CD14-positive monocyte (primary cell): ENCODE measurements around the gene FKBP2. TPM values are rescaled to one million over a fixed set of nuclear protein-coding genes. Genes with fewer than 3 reads are reported as not detected.

Experiments
- DNase-seq, 3 donors: peaks; one replicate each; pipeline ENCODE4 v3.0.0-alpha.2; 2011 to 2022
- H2AFZ ChIP-seq: 2 replicates; pipeline ENCODE4 v1.6.0; 2012; ENCODE audit warnings: mild to moderate bottlenecking, low read depth, low read length, inconsistent platforms; ENCODE audit not compliant: insufficient read depth, poor library complexity, severe bottlenecking
- H3K27ac ChIP-seq, 2 donors: 1 replicate in 1 of 2; 2 replicates in 1 of 2; pipeline ENCODE4 v1.5.1; 2012 to 2013; ENCODE audit warnings: low read length in 2 of 2, control low read depth in 1 of 2, inconsistent platforms in 1 of 2, low read depth in 1 of 2, mild to moderate bottlenecking in 1 of 2
- H3K27me3 ChIP-seq, 2 donors: one replicate each; pipeline versions ENCODE4 v1.6.0 to v1.6.1; 2011 to 2013; ENCODE audit warnings: low read length in 2 of 2; ENCODE audit not compliant: control insufficient read depth in 2 of 2, insufficient read depth in 2 of 2
- H3K36me3 ChIP-seq, 2 donors: replicated peaks in 1 of 2; 1 replicate in 1 of 2; 2 replicates in 1 of 2; pipeline versions ENCODE4 v1.5.1 to v1.6.1; 2012 to 2013; ENCODE audit warnings: low read length in 2 of 2, control low read depth in 1 of 2, inconsistent platforms in 1 of 2, mild to moderate bottlenecking in 1 of 2; ENCODE audit not compliant: insufficient read depth in 2 of 2, control insufficient read depth in 1 of 2
- H3K4me1 ChIP-seq, 2 donors: 1 replicate in 1 of 2; 2 replicates in 1 of 2; pipeline versions ENCODE4 v1.5.1 to v1.6.1; 2012 to 2013; ENCODE audit warnings: low read length in 2 of 2, control low read depth in 1 of 2, inconsistent platforms in 1 of 2, mild to moderate bottlenecking in 1 of 2, moderate library complexity in 1 of 2; ENCODE audit not compliant: insufficient read depth in 2 of 2, control insufficient read depth in 1 of 2
- H3K4me2 ChIP-seq: replicated peaks from 2 replicates; pipeline ENCODE3; 2012; ENCODE audit warnings: low read length, moderate library complexity, mild to moderate bottlenecking; ENCODE audit not compliant: poor library complexity, severe bottlenecking; ENCODE audit errors: extremely low read depth
- H3K4me3 ChIP-seq, 3 experiments: fragments of 200-600 bp in 1 of 3; sonication (generic) in 1 of 3; replicated peaks in 1 of 3; 1 replicate in 2 of 3; 2 replicates in 1 of 3; pipeline ENCODE4 v1.5.1; 2011 to 2013; ENCODE audit warnings: low read length in 3 of 3, mild to moderate bottlenecking in 3 of 3, control low read depth in 2 of 3, low read depth in 2 of 3, inconsistent platforms in 1 of 3, moderate library complexity in 1 of 3
- H3K79me2 ChIP-seq: 2 replicates; pipeline ENCODE4 v1.6.0; 2012; ENCODE audit warnings: mild to moderate bottlenecking, control low read depth, inconsistent platforms, low read length, moderate library complexity; ENCODE audit not compliant: insufficient read depth
- H3K9ac ChIP-seq: 2 replicates; pipeline ENCODE4 v1.6.0; 2017; ENCODE audit warnings: low read length, mild to moderate bottlenecking; ENCODE audit not compliant: insufficient read depth, poor library complexity, severe bottlenecking
- H3K9me3 ChIP-seq, 2 donors: replicated peaks in 1 of 2; 1 replicate in 1 of 2; 2 replicates in 1 of 2; pipeline versions ENCODE4 v1.5.1 to v1.6.1; 2012 to 2013; ENCODE audit warnings: low read length in 2 of 2, control low read depth in 1 of 2; ENCODE audit not compliant: control insufficient read depth in 1 of 2, insufficient read depth in 1 of 2
- H4K20me1 ChIP-seq: 2 replicates; pipeline ENCODE4 v1.6.0; 2012; ENCODE audit warnings: mild to moderate bottlenecking, low read length, control low read depth, moderate library complexity; ENCODE audit not compliant: insufficient read depth
- H3K27ac Mint-ChIP-seq, 7 donors: one replicate each; pipeline ENCODE4 v1.8.0; 2020; ENCODE audit warnings: mild to moderate bottlenecking in 7 of 7, mixed read lengths in 7 of 7, moderate library complexity in 6 of 7, inconsistent platforms in 2 of 7
- H3K27me3 Mint-ChIP-seq, 3 donors: one replicate each; pipeline ENCODE4 v1.8.0; 2021 to 2022; ENCODE audit warnings: low read depth in 3 of 3, mild to moderate bottlenecking in 3 of 3, mixed read lengths in 3 of 3, moderate library complexity in 3 of 3, inconsistent platforms in 1 of 3
- H3K36me3 Mint-ChIP-seq, 2 donors: one replicate each; pipeline ENCODE4 v1.8.0; 2020; ENCODE audit warnings: mixed read lengths in 2 of 2, inconsistent platforms in 1 of 2, mild to moderate bottlenecking in 1 of 2
- H3K4me1 Mint-ChIP-seq: one replicate; pipeline ENCODE4 v1.8.0; 2020; ENCODE audit warnings: mild to moderate bottlenecking, mixed read lengths
- H3K4me3 Mint-ChIP-seq, 2 donors: one replicate each; pipeline ENCODE4 v1.8.0; 2020; ENCODE audit warnings: mild to moderate bottlenecking in 2 of 2, mixed read lengths in 2 of 2, moderate library complexity in 1 of 2
- H3K9me3 Mint-ChIP-seq, 7 donors: one replicate each; pipeline ENCODE4 v1.8.0; 2020 to 2022; ENCODE audit warnings: mixed read lengths in 7 of 7, mild to moderate bottlenecking in 6 of 7, moderate library complexity in 6 of 7, inconsistent platforms in 2 of 7
- CTCF ChIP-seq: fragments of 200-600 bp; IDR thresholded peaks from one replicate; pipeline ENCODE4 v1.8.0; 2022; ENCODE audit warnings: antibody characterized with exemption, mild to moderate bottlenecking
- WGBS: methylation state at CpG from one replicate; pipeline ENCODE4 v1.1.5; 2013; ENCODE audit warnings: missing lambda C conversion rate; ENCODE audit not compliant: insufficient coverage; 5-methylcytosine and 5-hydroxymethylcytosine counted together
- intact Hi-C, 2 donors: fragments of 100-400 bp; cut with micrococcal nuclease; formaldehyde crosslinking; loops; one replicate each; pipeline versions ENCODE4 v1.15.0 to v1.15.1; 2023
- polyA plus RNA-seq, 3 donors: library from polyadenylated mRNA; depleted of rRNA in 1 of 3; unstranded in 2 of 3; stranded (reverse) in 1 of 3; fragments of 300-500 nt in 2 of 3; fragments of >200 nt in 1 of 3; fragmentation: Illumina TruSeq in 2 of 3; gene quantifications; 1 replicate in 2 of 3; 2 replicates in 1 of 3; pipeline ENCODE4 v1.2.3, GENCODE V29; 2012 to 2021

FKBP2 gene
- polyA plus RNA-seq, 3 donors, result 38.9 to 80.7 (median 71.1) TPM

- Histone ChIP-seq H3K79me2 (no peaks in the 10 kb centered on the region), H3K27me3 (peaks cover 0 to 7% of the 10 kb centered on the region in 2 donors), H3K9me3 (no peaks in the 10 kb centered on the region), H3K27ac (no peak overlapping the region), H3K4me2 (peak overlapping the region; percentile 84), H3K9ac (peak overlapping the region; percentile 54), H3K4me3 (peak overlapping the region in 2 of 3 experiments; percentile 20 to 75), H2AFZ (peak overlapping the region; percentile 61), H3K36me3 (no peaks in the 10 kb centered on the region), H4K20me1 (no peaks in the 10 kb centered on the region), H3K4me1 (peaks cover 53 to 74% of the 10 kb centered on the region in 2 donors)
- peak in 1 of 3 donors; percentile 13 for DNase-seq
- TF ChIP-seq CTCF, result no peak
- H3K27ac Mint-ChIP-seq, result peak overlapping the region in 1 of 7 donors; percentile 25
- 1% methylated on average over 72 of the region's 80 CpGs for WGBS
- peaks cover 11 to 21% (median 20%) of the 10 kb centered on the region in 3 donors for H3K27me3 Mint-ChIP-seq
- H3K36me3 Mint-ChIP-seq, result peaks cover 16 to 24% of the 10 kb centered on the region in 2 donors
- peaks cover 0 to 8% (median 2%) of the 10 kb centered on the region in 7 donors for H3K9me3 Mint-ChIP-seq
- peak overlapping the region; percentile 77 to 85 for H3K4me3 Mint-ChIP-seq
- intact Hi-C loops, result no loop called here
- peaks cover 52% of the 10 kb centered on the region for H3K4me1 Mint-ChIP-seq
Measured at GRCh38 chr11:64234647-64235379, 6.1 kb upstream of the FKBP2 start.

- Mint-ChIP-seq H3K27ac (peak overlapping the region in 3 of 7 donors; percentile 5 to 26 (median 25)), H3K4me3 (peak overlapping the region; percentile 77 to 85), H3K4me1 (peaks cover 58% of the 10 kb centered on the region), H3K27me3 (peaks cover 11 to 21% (median 21%) of the 10 kb centered on the region in 3 donors), H3K9me3 (peaks cover 0 to 8% (median 2%) of the 10 kb centered on the region in 7 donors), H3K36me3 (peaks cover 16 to 24% of the 10 kb centered on the region in 2 donors)
- no peaks in the 10 kb centered on the region for H4K20me1 ChIP-seq
- intact Hi-C loops, result no loop called here
- H3K4me2 ChIP-seq, result peak overlapping the region; percentile 84
- H3K9me3 ChIP-seq, result no peaks in the 10 kb centered on the region
- no peaks in the 10 kb centered on the region for H3K36me3 ChIP-seq
- H3K27ac ChIP-seq, result no peak overlapping the region
- peak overlapping the region; percentile 54 for H3K9ac ChIP-seq
- H3K4me1 ChIP-seq, result peaks cover 58 to 73% of the 10 kb centered on the region in 2 donors
- no peak overlapping the region for H2AFZ ChIP-seq
- peak overlapping the region in 1 of 3 experiments; percentile 75 for H3K4me3 ChIP-seq
- no peaks in the 10 kb centered on the region for H3K79me2 ChIP-seq
- DNase-seq, result no peak
- no peak for TF ChIP-seq CTCF
- H3K27me3 ChIP-seq, result peaks cover 0 to 7% of the 10 kb centered on the region in 2 donors
- WGBS, result over 99% methylated on average over 10 of the region's 12 CpGs
Measured at GRCh38 chr11:64235437-64236161, 5.3 kb upstream of the FKBP2 start.
